Measurements from ENCODE around the gene MYO18B. TPM values are rescaled to one million over a fixed set of nuclear protein-coding genes. Genes with fewer than 3 reads are reported as not detected.
"Not testable (repeated sequence)": the region's sequence is repeated elsewhere in the genome, so short reads cannot be mapped to it uniquely, and the experiment has no call there.

MYO18B gene
- total RNA-seq, 1 experiment from 2014 or later, result 0.05 TPM

DNA sequence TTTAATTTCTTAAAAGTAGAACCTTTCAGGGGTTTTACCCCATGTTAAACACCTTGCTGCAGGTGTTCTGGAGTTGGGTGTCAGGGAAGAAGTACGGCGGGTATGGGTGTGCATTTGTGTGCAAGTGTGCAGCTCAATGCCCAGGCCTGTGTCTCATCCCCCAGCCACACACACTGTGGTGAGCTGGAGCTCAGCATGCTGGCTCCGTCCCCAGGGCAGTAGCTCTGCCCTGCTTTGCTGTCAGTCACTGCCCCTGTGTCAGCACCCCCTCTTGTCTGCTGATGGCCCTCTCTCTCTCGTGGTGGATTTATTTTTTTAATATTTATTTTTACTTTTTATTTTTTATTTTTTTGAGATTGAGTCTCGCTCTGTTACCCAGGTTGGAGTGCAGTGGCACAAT lies 35.8 kb upstream of the MYO18B start:
- H3K27me3 ChIP-seq (ENCODE audit: insufficient read depth, low read length), result no peaks in the 10 kb centered on the region
- no peaks in the 10 kb centered on the region for H3K79me2 ChIP-seq (ENCODE audit: insufficient read depth, low read length)
- no TSS peak for BruUV-seq (replicated peaks)
- TF ChIP-seq ZFX (IDR thresholded peaks at IDR 0.05), result no peak
- no peak for TF ChIP-seq CTCF (IDR thresholded peaks at IDR 0.05 in 2 of 3, conservative IDR thresholded peaks at IDR 0.05 in 1 of 3; ENCODE audit: borderline replicate concordance in 1 of 3, insufficient read depth in 1 of 3, low read depth in 2 of 3, low read length in 2 of 3)
- TF ChIP-seq, protein P1, sequence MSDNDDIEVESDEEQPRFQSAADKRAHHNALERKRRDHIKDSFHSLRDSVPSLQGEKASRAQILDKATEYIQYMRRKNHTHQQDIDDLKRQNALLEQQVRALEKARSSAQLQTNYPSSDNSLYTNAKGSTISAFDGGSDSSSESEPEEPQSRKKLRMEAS (IDR thresholded peaks at IDR 0.05), result no peak
- TF ChIP-seq SRF (IDR thresholded peaks at IDR 0.05; ENCODE audit: low read depth), result no peak
- no peak for TF ChIP-seq EZH2 (IDR thresholded peaks at IDR 0.05)
- no peak for TF ChIP-seq POLR2AphosphoS5 (IDR thresholded peaks at IDR 0.05; ENCODE audit: low read depth, low read length)
- TF ChIP-seq SP1 (IDR thresholded peaks at IDR 0.05; ENCODE audit: low read depth), result no peak
- TF ChIP-seq FOSL1 (IDR thresholded peaks at IDR 0.05; ENCODE audit: low read depth), result no peak
- no peak for TF ChIP-seq CEBPB (IDR thresholded peaks at IDR 0.05; ENCODE audit: low read depth)
- no peaks in the 10 kb centered on the region for H4K20me1 ChIP-seq (ENCODE audit: insufficient read depth)
- no peak overlapping the region for H2AFZ ChIP-seq (ENCODE audit: low read depth, low read length, poor library complexity, severe bottlenecking)
- DNase-seq (ENCODE audit: low read depth, low spot score) (no peak), ATAC-seq (no peak)
- H3K4me3 ChIP-seq (replicated peaks in 1 of 2; ENCODE audit: low read depth in 1 of 2, low read length in 2 of 2), result no peak overlapping the region
- no peaks in the 10 kb centered on the region for H3K9me3 ChIP-seq (ENCODE audit: control insufficient read depth in 1 of 2, insufficient read depth in 1 of 2, low read depth in 1 of 2, low read length in 2 of 2)
- no peaks in the 10 kb centered on the region for H3K9me2 ChIP-seq (ENCODE audit: insufficient read depth)
- CTCF ChIA-PET, result no interaction called here
- intact Hi-C loops (cut with micrococcal nuclease), result no loop called here
- no peaks in the 10 kb centered on the region for H3K36me3 ChIP-seq (ENCODE audit: control insufficient read depth in 1 of 2, insufficient read depth in 2 of 2, low read length in 2 of 2)
- no peaks in the 10 kb centered on the region for H3K4me1 ChIP-seq (ENCODE audit: control insufficient read depth in 1 of 2, insufficient read depth in 2 of 2, low read length in 2 of 2)
- RAD21 ChIA-PET (ENCODE audit: low non-redundant PET in 1 of 2, low total read pairs in 2 of 2, uncharacterized antibody in 2 of 2, unreplicated experiment in 2 of 2), result no interaction called here
- H3K4me2 ChIP-seq (ENCODE audit: low read length), result no peak overlapping the region
- POLR2A ChIA-PET, result no interaction called here
- H3K9ac ChIP-seq (ENCODE audit: low read length), result no peak overlapping the region
- H3K27ac ChIP-seq (ENCODE audit: low read depth, low read length), result no peak overlapping the region

GRCh38 chr22:25708430-25708829 lies 33.6 kb upstream of the MYO18B start:
- H4K20me1 ChIP-seq (ENCODE audit: insufficient read depth); BruUV-seq (replicated peaks); H3K36me3 ChIP-seq (ENCODE audit: control insufficient read depth in 1 of 2, insufficient read depth in 2 of 2, low read length in 2 of 2); H3K4me3 ChIP-seq (replicated peaks in 1 of 2; ENCODE audit: low read depth in 1 of 2, low read length in 2 of 2); H3K27ac ChIP-seq (ENCODE audit: low read depth, low read length); POLR2A ChIA-PET; DNase-seq (ENCODE audit: low read depth, low spot score); H2AFZ ChIP-seq (ENCODE audit: low read depth, low read length, poor library complexity, severe bottlenecking); H3K79me2 ChIP-seq (ENCODE audit: insufficient read depth, low read length); H3K27me3 ChIP-seq (ENCODE audit: insufficient read depth, low read length); ATAC-seq; H3K9me2 ChIP-seq (ENCODE audit: insufficient read depth); H3K9ac ChIP-seq (ENCODE audit: low read length); H3K4me2 ChIP-seq (ENCODE audit: low read length); intact Hi-C loops (cut with micrococcal nuclease); CTCF ChIA-PET; H3K4me1 ChIP-seq (ENCODE audit: control insufficient read depth in 1 of 2, insufficient read depth in 2 of 2, low read length in 2 of 2); H3K9me3 ChIP-seq (ENCODE audit: control insufficient read depth in 1 of 2, insufficient read depth in 1 of 2, low read depth in 1 of 2, low read length in 2 of 2): not testable (repeated sequence)
- RAD21 ChIA-PET (ENCODE audit: low non-redundant PET in 1 of 2, low total read pairs in 2 of 2, uncharacterized antibody in 2 of 2, unreplicated experiment in 2 of 2), result interaction anchor here in 1 of 2 experiments (0.6 kb wide), 1 partner anchor 85 kb away, joined by 3 read pairs; no protein-coding TSS in a partner anchor
